ENCODE measurements around the gene ERLIN1.

DNA sequence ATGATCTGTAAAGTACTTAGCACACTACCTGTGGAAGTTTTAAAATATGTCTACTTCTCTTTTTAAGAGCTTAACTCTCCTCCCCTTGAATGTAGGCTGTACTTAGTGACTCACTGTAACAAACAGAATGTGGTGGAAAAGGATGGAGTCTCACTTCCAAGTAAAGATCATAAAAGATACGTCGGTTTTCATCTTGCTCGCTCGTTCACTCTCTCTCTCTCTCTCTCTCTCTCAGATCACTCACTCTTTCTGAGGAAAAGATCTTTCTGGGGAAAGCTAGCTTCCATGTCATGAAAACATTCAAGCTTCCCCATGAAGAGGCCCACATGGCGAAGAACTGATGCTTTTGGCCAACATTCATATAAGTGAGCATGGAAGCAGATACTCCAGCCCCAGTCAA, 38.0 kb upstream of the ERLIN1 start:
- TF ChIP-seq, protein P1, sequence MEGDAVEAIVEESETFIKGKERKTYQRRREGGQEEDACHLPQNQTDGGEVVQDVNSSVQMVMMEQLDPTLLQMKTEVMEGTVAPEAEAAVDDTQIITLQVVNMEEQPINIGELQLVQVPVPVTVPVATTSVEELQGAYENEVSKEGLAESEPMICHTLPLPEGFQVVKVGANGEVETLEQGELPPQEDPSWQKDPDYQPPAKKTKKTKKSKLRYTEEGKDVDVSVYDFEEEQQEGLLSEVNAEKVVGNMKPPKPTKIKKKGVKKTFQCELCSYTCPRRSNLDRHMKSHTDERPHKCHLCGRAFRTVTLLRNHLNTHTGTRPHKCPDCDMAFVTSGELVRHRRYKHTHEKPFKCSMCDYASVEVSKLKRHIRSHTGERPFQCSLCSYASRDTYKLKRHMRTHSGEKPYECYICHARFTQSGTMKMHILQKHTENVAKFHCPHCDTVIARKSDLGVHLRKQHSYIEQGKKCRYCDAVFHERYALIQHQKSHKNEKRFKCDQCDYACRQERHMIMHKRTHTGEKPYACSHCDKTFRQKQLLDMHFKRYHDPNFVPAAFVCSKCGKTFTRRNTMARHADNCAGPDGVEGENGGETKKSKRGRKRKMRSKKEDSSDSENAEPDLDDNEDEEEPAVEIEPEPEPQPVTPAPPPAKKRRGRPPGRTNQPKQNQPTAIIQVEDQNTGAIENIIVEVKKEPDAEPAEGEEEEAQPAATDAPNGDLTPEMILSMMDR (optimal IDR thresholded peaks at IDR 0.05 in 1 of 3, IDR thresholded peaks at IDR 0.05 in 1 of 3, conservative IDR thresholded peaks at IDR 0.05 in 1 of 3; ENCODE audit: extremely low read depth in 1 of 3, insufficient read depth in 2 of 3, low read length in 3 of 3): no peak
- no peak for TF ChIP-seq EZH2 (IDR thresholded peaks at IDR 0.05; ENCODE audit: low read length)

All from keratinocyte (primary cell).